Activated effector memory CD4-positive, alpha-beta T cell treated with Interleukin-2 at 50 U/mL for 16 hours (primary cell): Measurements from ENCODE around the gene MEX3C.

Source experiments
- DNase-seq: peaks from one replicate; pipeline ENCODE4 v3.0.0-alpha.2; 2020

MEX3C gene

GRCh38 chr18:51197661-51198424 is at the start of gene MEX3C:
TSS of gene MEX3C (minus strand) at chr18:51197681. CDS start at chr18:51197320, 361 bp downstream.
- peak; percentile 98 for DNase-seq

- DNase-seq = no peak
Observed at GRCh38 chr18:51241226-51241625, 43.7 kb upstream of the MEX3C start.

- no peak for DNase-seq
Observed at GRCh38 chr18:51236225-51236624, 38.7 kb upstream of the MEX3C start.

- no peak for DNase-seq
Observed at GRCh38 chr18:51235009-51235789, 37.7 kb upstream of the MEX3C start.

GRCh38 chr18:51234117-51235008 is 36.9 kb upstream of the MEX3C start:
- DNase-seq = no peak

- no peak for DNase-seq
Observed at GRCh38 chr18:51229328-51229727, 31.8 kb upstream of the MEX3C start.

GRCh38 chr18:51227660-51228059 is 30.2 kb upstream of the MEX3C start:
- DNase-seq = no peak

GRCh38 chr18:51226587-51227350 is 29.3 kb upstream of the MEX3C start:
- no peak for DNase-seq

- DNase-seq = no peak
Observed at GRCh38 chr18:51226068-51226467, 28.6 kb upstream of the MEX3C start.

- DNase-seq = no peak
Observed at GRCh38 chr18:51212606-51213005, 15.1 kb upstream of the MEX3C start.

GRCh38 chr18:51211552-51211951 is 14.1 kb upstream of the MEX3C start:
- DNase-seq = no peak

- DNase-seq = peak; percentile 40
Observed at GRCh38 chr18:51196811-51197660, 445 bp downstream of the MEX3C start.

GRCh38 chr18:51196118-51196810 is 1.2 kb downstream of the MEX3C start:
- peak; percentile 49 for DNase-seq

GRCh38 chr18:51195451-51196117 is 1.9 kb downstream of the MEX3C start:
- DNase-seq = peak; percentile 15

GRCh38 chr18:51195086-51195450 is 2.4 kb downstream of the MEX3C start:
- DNase-seq = no peak

GRCh38 chr18:51194604-51195003 is 2.9 kb downstream of the MEX3C start:
- DNase-seq = no peak

- DNase-seq = no peak
Observed at GRCh38 chr18:51193621-51194287, 3.7 kb downstream of the MEX3C start.

GRCh38 chr18:51192696-51193095 is 4.8 kb downstream of the MEX3C start:
- no peak for DNase-seq

GRCh38 chr18:51192026-51192425 is 5.5 kb downstream of the MEX3C start:
- no peak for DNase-seq
